ENCODE measurements around the gene APP.

DNA sequence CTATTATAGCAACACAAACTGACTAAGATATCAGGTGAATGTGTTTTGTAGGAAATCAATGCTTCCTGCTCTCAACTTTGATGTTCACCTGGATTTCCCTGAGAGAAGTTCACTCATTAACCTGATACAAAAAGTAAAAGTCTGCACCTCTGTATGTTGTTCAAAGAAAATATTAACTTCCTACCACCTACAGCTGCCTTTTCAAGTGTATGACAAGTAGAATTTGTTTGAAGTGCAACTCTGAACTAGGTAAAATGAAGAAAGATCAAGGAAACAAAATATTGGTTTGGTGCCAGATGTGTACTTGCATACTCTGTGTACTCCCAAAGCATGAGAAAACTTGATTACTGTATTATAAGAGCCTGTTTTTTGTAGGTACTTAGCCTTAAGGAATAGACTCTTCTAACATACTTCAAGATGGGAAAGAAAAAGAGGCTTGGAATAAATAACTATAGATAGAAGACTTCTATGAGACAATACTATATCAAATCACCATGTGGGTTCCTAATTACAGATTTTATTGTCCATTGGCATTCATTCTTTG lies 193.4 kb downstream of the APP start:
- TF ChIP-seq, protein P1, sequence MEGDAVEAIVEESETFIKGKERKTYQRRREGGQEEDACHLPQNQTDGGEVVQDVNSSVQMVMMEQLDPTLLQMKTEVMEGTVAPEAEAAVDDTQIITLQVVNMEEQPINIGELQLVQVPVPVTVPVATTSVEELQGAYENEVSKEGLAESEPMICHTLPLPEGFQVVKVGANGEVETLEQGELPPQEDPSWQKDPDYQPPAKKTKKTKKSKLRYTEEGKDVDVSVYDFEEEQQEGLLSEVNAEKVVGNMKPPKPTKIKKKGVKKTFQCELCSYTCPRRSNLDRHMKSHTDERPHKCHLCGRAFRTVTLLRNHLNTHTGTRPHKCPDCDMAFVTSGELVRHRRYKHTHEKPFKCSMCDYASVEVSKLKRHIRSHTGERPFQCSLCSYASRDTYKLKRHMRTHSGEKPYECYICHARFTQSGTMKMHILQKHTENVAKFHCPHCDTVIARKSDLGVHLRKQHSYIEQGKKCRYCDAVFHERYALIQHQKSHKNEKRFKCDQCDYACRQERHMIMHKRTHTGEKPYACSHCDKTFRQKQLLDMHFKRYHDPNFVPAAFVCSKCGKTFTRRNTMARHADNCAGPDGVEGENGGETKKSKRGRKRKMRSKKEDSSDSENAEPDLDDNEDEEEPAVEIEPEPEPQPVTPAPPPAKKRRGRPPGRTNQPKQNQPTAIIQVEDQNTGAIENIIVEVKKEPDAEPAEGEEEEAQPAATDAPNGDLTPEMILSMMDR (conservative IDR thresholded peaks at IDR 0.05; ENCODE audit: low read length): no peak
- TF ChIP-seq EZH2phosphoT487 (IDR thresholded peaks at IDR 0.05; ENCODE audit: borderline replicate concordance): no peak

Measured in Loucy (cell line).